Neuron (in vitro differentiated cells): ENCODE results near the gene C10orf120.

Source experiments
- H2AFZ ChIP-seq: one replicate; pipeline ENCODE4 v1.6.1; 2013; ENCODE audit warnings: low read depth, mild to moderate bottlenecking, inconsistent platforms, low read length, moderate library complexity
- H3K27me3 ChIP-seq: one replicate; pipeline ENCODE4 v1.6.1; 2013; ENCODE audit warnings: low read length; ENCODE audit not compliant: insufficient read depth
- H3K36me3 ChIP-seq: one replicate; pipeline ENCODE4 v1.6.1; 2013; ENCODE audit warnings: low read length; ENCODE audit not compliant: insufficient read depth
- H3K4me1 ChIP-seq: one replicate; pipeline ENCODE4 v1.6.1; 2013; ENCODE audit warnings: low read length; ENCODE audit not compliant: insufficient read depth
- H3K4me3 ChIP-seq: 2 replicates; pipeline ENCODE4 v1.5.1; 2013; ENCODE audit warnings: mild to moderate bottlenecking, low read length, moderate library complexity
- H3K9me3 ChIP-seq: one replicate; pipeline ENCODE4 v1.6.1; 2013; ENCODE audit warnings: low read length

Gene C10orf120

DNA sequence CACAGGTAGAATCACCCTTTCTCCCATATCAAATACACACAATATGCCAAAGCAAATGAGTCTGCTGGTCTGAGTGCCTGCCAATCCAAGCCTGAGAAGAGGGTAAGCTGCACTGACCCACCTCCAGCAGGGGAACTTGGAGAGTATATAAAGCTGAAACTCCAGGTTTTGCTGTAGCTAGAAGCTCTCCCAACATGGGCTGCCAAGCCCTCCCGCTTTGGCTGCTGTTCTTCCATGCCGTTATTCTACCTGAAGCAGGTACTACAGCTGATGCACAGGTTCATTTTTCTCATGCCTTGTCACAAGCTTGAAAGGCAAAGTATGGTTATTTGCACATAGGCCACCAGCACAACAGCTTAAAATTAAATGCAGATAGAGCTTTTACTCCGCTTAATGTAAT is 21.5 kb upstream of the C10orf120 start:
- Histone ChIP-seq H3K27me3 (peaks cover 11% of the 10 kb centered on the region), H3K4me3 (no peak overlapping the region), H3K9me3 (no peaks in the 10 kb centered on the region), H2AFZ (no peak overlapping the region), H3K4me1 (no peaks in the 10 kb centered on the region), H3K36me3 (no peaks in the 10 kb centered on the region)

DNA sequence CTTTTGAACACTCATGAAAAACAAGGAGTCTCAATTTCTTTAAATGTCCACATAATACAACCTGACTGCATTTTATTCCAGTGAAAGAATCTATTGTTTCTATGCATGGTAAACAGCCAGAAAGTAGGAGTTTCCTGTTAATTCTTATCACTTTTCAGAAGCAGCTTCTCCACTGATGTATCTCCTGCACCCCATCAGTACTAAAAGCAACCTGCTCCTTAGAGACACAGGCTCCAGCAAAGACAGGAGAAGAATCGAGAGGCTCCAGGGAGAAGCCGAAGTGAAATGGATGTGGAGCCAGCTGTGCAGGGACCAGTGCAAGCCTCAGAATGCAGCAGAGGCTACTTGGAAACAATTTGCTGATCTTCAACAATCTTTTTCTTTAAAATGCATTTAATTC is 16.4 kb upstream of the C10orf120 start:
- H3K9me3 ChIP-seq, result no peaks in the 10 kb centered on the region
- peaks cover 7% of the 10 kb centered on the region for H3K27me3 ChIP-seq
- H3K4me3 ChIP-seq, result no peak overlapping the region
- no peaks in the 10 kb centered on the region for H3K36me3 ChIP-seq
- no peaks in the 10 kb centered on the region for H3K4me1 ChIP-seq
- no peak overlapping the region for H2AFZ ChIP-seq

DNA sequence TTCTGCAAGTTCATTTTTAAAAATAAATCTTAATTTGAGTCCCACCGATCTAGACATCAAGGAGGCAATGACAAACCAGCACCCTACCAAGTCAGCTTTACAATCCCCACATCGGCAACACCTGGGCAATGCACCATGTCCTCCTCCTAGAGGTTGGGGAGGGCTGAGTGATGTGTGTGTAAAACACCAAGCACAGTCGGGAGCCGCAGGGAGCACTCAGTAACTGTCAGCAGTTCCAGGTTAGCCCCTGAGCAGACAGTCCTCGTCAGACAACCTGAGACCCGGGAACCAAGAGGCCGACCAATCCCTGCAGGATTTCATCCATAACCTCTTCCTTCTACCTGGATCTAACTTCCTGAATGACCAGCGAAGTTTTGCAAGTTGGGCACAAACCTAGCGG is 15.9 kb upstream of the C10orf120 start:
- no peaks in the 10 kb centered on the region for H3K36me3 ChIP-seq
- no peaks in the 10 kb centered on the region for H3K4me1 ChIP-seq
- H2AFZ ChIP-seq, result no peak overlapping the region
- no peak overlapping the region for H3K4me3 ChIP-seq
- H3K9me3 ChIP-seq, result no peaks in the 10 kb centered on the region
- H3K27me3 ChIP-seq, result peaks cover 4% of the 10 kb centered on the region

DNA sequence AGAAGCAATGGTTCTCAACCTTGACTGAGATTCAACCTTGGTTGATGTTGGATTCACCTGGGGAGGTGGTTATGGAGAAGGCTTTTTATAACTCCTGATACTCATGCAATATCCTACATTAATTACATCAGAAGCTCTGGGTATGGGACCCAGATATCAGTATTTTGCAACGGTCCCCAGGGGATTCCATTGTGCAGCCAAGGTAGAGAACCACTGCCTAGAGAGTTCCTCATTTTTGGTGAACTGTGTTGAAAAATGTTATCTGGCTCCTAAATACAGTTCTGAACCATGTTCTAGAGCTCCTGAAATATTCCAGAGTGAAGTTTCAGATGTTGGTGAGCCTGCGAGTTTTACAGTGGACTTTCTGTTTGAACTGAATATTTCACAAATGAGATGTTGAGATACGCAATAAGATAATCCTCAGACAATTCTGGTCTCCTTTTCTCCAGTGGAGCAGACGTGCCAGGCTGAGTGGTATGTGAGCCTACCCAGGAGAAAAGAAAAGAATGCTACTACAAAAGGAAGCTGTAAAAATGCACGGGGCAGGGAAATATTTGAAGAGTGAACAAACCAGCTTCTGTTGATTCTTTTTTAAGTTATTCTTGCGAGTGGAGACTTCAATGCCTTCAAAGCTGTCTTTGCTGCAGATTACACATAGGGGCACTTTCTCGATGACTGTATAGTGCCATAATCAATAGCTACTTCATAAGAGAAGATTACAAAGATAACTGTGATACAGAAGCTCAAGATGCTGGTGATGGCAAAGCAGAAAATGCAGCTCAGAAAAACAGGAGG is 13.6 kb upstream of the C10orf120 start:
- Histone ChIP-seq H3K9me3 (no peaks in the 10 kb centered on the region), H3K4me3 (no peak overlapping the region), H3K27me3 (peaks cover 3% of the 10 kb centered on the region), H3K36me3 (no peaks in the 10 kb centered on the region), H3K4me1 (no peaks in the 10 kb centered on the region), H2AFZ (no peak overlapping the region)

DNA sequence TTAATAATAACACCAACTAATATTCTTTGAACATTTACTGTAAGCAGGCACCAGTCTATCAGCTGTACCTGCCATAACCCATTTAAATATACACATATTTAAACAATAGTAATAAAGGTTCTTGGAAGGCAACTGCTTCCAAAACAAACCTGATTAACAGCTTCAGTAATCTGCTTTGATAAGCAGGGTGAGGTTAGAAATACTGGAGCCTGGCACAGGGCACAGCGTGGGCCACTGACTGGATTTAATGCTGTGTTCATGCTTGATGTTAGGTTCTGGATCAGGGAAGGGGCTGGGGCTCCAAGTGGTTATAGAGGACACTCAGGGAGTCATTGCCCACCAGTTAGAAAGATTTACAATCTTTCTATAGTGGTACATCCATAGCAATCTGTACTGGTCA is 10.9 kb upstream of the C10orf120 start:
- H3K27me3 ChIP-seq, result peaks cover 6% of the 10 kb centered on the region

DNA sequence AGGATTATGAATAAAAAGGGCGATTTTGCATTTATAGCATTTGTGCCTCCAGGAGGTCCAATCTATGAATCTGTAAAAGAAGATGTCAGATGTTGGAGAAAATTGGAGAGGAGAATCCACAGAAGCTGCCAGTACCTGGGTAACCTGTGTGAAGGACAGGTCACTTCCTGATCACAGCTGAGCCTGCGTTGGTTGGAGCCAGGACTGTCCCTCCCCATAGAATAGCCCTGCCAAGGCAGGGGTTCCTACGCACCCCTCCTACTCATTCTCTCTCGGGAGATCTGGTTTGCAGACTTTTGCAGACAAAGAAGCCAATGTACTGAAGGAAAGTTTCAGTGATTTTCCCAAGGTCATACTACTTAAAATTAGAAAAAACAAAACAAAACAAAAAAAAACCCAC is 10.3 kb upstream of the C10orf120 start:
- no peaks in the 10 kb centered on the region for H3K4me1 ChIP-seq
- H3K36me3 ChIP-seq, result no peaks in the 10 kb centered on the region
- H3K4me3 ChIP-seq, result no peak overlapping the region
- no peaks in the 10 kb centered on the region for H3K9me3 ChIP-seq
- peaks cover 6% of the 10 kb centered on the region for H3K27me3 ChIP-seq
- no peak overlapping the region for H2AFZ ChIP-seq

More for the DNA sequence above, 10.9 kb upstream of the C10orf120 start:
- H3K36me3 ChIP-seq, result no peaks in the 10 kb centered on the region
- no peak overlapping the region for H3K4me3 ChIP-seq
- H2AFZ ChIP-seq, result no peak overlapping the region
- no peaks in the 10 kb centered on the region for H3K9me3 ChIP-seq
- H3K4me1 ChIP-seq, result no peaks in the 10 kb centered on the region

DNA sequence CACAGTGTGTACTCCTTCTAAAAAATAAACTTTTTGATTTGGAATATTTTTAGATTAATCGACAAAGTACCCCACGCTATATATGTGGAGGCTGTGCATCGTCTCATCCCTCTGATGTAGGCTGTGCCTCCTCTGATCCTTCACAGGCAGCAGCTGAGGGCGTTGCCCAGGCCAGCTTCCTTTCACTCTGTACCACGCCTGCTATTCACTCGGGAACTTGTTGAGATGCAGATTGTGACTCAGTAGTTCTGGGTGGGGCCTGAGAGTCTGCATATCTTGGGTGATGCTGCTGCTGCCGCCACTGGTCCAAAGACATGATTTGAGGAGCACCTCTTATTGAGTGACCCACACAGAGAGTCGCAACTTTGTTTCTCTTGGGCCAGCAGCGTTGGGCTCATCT is 7.9 kb upstream of the C10orf120 start:
- Histone ChIP-seq H3K4me3 (no peak overlapping the region), H3K36me3 (no peaks in the 10 kb centered on the region), H3K4me1 (peaks cover 3% of the 10 kb centered on the region)

DNA sequence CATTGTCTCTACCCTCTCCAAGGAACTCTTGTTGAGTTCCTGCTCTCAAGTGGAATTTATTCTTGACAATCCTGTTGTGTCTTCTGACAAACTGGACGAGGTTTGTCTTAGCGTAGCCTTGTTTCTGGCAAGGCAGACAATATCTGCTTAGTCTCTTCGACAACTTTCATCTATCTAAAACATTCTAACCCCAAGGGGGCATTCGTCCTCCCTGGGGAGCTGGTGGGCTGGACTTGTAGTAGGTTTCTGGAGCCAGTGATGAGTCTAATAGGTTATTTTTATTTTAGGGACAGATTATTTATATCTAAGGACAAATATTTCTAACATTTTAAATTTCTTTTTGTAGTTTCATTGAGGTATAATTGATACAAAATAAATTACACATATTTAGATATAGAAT is 7.3 kb upstream of the C10orf120 start:
- H3K27me3 ChIP-seq, result peaks cover 6% of the 10 kb centered on the region
- H3K9me3 ChIP-seq, result no peaks in the 10 kb centered on the region
- no peak overlapping the region for H3K4me3 ChIP-seq
- H2AFZ ChIP-seq, result no peak overlapping the region
- H3K36me3 ChIP-seq, result no peaks in the 10 kb centered on the region
- peaks cover 8% of the 10 kb centered on the region for H3K4me1 ChIP-seq

More for the DNA sequence above, 7.9 kb upstream of the C10orf120 start:
- H3K9me3 ChIP-seq, result no peaks in the 10 kb centered on the region
- peaks cover 6% of the 10 kb centered on the region for H3K27me3 ChIP-seq
- no peak overlapping the region for H2AFZ ChIP-seq

DNA sequence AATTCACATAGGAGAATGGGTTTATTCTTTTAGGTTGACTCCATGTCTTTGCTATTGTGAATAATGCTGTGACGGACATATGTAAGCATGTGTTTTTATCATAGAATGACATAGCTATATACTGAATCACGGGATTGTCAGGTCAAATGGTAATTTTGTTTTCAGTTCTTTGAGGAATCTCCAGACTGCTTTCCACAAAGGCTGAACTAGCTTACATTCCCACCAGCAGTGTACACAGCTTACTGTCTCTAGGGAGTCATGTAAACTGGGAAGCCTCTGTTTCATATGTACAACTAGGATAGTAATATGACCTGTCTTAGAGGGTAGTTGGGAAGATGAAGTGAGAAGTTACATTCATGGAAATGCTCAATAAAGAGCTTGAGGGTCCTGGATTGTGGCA is 6.8 kb upstream of the C10orf120 start:
- peaks cover 6% of the 10 kb centered on the region for H3K27me3 ChIP-seq
- no peaks in the 10 kb centered on the region for H3K36me3 ChIP-seq
- H2AFZ ChIP-seq, result no peak overlapping the region
- H3K9me3 ChIP-seq, result no peaks in the 10 kb centered on the region
- peaks cover 13% of the 10 kb centered on the region for H3K4me1 ChIP-seq
- no peak overlapping the region for H3K4me3 ChIP-seq

DNA sequence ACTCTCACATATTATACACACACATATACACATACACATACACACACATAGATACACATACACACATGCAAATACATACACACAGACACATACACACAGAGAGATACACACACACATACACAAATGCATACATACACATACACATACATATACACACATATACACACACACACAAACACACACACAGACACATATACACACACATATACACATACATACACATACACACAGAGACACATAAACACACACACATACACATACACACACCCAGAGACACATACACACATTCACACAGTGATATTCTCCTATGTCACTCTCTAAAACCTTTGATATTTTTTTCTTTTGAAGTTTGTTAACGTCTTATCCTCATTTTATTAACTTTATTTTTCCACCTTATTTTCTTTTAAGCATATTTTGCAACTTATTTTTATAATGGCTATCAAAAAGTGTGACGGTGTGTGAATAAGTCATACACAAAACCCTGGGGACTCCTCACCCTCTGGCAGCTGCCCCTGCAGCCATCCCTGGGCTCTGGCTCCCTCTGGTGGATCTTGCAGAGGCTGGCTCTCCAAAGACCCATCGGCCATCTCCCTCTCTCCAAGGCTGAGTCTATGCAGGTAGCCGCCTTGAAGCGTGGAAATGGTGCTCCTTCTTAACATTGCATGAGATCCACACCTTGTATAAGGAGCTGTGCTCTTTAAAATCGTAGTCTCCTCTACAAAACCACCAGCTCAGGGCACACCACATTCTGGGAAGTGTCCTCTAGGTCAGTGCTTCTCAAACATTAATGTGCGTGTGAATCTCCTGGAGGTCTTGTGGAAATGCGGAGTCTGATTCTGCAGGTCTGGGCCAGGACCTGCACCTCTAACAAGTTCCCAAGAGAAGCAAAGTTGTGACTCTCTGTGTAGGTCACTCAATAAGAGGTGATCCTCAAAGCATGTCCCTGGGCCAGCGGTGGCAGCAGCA is 4.1 kb upstream of the C10orf120 start:
- Histone ChIP-seq H3K4me1 (peaks cover 22% of the 10 kb centered on the region), H3K36me3 (no peaks in the 10 kb centered on the region), H3K27me3 (peaks cover 6% of the 10 kb centered on the region), H3K9me3 (no peaks in the 10 kb centered on the region), H2AFZ (no peak overlapping the region), H3K4me3 (no peak overlapping the region)

DNA sequence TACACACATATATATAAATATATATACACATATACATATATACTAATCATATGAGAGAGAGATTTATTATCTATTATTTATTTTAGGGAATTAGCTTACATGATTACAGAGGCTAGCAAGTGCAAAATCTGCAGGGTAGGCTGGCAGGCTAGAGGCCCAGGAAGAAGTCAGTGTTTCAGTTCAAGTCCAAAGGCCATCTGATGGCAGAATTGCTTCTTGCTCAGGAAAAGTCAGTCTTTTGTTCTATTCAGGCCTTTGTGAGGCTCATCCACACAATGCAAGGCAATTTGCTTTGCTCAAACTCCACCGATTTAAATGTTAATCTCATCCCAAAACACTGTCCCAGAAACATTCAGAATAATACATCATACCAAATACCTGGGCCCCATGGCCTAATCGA is 2.6 kb upstream of the C10orf120 start:
- H3K9me3 ChIP-seq, result no peaks in the 10 kb centered on the region
- no peak overlapping the region for H2AFZ ChIP-seq
- no peaks in the 10 kb centered on the region for H3K27me3 ChIP-seq
- H3K36me3 ChIP-seq, result no peaks in the 10 kb centered on the region
- no peak overlapping the region for H3K4me3 ChIP-seq
- H3K4me1 ChIP-seq, result peaks cover 22% of the 10 kb centered on the region

DNA sequence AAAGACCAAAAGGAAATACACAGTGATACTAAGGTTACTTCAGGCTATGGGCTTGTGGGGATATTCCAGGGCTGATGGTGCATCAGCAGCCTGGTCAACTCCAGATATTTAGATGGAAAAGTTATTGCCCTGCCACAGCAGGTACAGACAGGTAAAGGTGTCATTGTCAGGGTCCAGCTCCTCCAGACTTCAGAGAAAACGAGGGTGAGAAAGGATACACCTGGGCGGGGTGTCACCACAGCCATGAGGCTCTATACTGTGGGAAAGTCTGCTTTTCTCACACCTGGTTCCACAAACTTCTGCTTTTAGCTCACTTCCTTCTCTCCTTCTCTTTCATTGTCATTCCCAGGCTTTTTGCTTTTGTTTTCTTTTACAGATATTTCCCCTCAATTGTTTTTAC is 2.0 kb upstream of the C10orf120 start:
- Histone ChIP-seq H3K27me3 (no peaks in the 10 kb centered on the region), H3K9me3 (no peaks in the 10 kb centered on the region), H3K36me3 (no peaks in the 10 kb centered on the region), H2AFZ (no peak overlapping the region), H3K4me3 (no peak overlapping the region), H3K4me1 (peaks cover 22% of the 10 kb centered on the region)

DNA sequence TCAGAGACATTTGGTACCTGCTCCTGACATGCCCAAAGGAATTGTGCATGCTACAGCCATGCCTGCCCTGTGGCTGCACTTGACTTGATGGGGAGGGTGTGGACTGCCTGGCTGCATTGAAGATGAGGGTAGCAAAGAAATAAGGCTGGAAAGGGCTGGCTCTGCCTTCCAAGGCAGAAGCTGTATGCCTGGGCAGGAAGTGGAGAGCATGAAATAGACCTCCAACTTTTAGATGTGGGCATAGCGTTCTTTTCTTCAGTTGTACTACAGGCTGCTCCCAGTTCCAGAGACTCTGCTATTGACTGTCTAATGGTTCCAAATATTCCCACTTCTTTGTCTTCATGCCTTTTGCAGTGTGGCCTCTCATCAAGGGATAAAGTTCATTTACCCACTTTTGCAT is 3.0 kb downstream of the C10orf120 start:
- Histone ChIP-seq H3K4me3 (no peak overlapping the region), H3K9me3 (no peaks in the 10 kb centered on the region), H2AFZ (no peak overlapping the region), H3K36me3 (no peaks in the 10 kb centered on the region), H3K4me1 (peaks cover 11% of the 10 kb centered on the region), H3K27me3 (no peaks in the 10 kb centered on the region)
